GM21390 (cell line): ENCODE results near the gene RNF223.
A peak's percentile ranks its signal among the peaks of the same experiment; 100 is the strongest.
"Not testable (repeated sequence)": the region's sequence is repeated elsewhere in the genome, so short reads cannot be mapped to it uniquely, and the experiment has no call there.

Source experiments
- ATAC-seq: cut with Tn5 transposase; IDR thresholded peaks from one replicate; pipeline ENCODE4 v1.9.1; 2021; ENCODE audit not compliant: unreplicated experiment

Gene RNF223

GRCh38 chr1:1061682-1062345 is 12.3 kb downstream of the RNF223 start:
- ATAC-seq, result no peak

GRCh38 chr1:1060281-1061000 is 13.7 kb downstream of the RNF223 start:
- no peak for ATAC-seq

- peak; percentile 61 for ATAC-seq
Measured at GRCh38 chr1:1059494-1060280, 14.4 kb downstream of the RNF223 start.

GRCh38 chr1:1058921-1059493 is 15.1 kb downstream of the RNF223 start:
- peak; percentile 33 for ATAC-seq

- ATAC-seq, result no peak
Measured at GRCh38 chr1:1058088-1058905, 15.8 kb downstream of the RNF223 start.

- ATAC-seq, result not testable (repeated sequence)
Measured at GRCh38 chr1:1057769-1058087, 16.4 kb downstream of the RNF223 start.

- no peak for ATAC-seq
Measured at GRCh38 chr1:1055841-1056736, 18.0 kb downstream of the RNF223 start.

GRCh38 chr1:1054971-1055370 is 19.1 kb downstream of the RNF223 start:
- ATAC-seq, result no peak

GRCh38 chr1:1054099-1054700 is 19.9 kb downstream of the RNF223 start:
- no peak for ATAC-seq

- no peak for ATAC-seq
Measured at GRCh38 chr1:1053682-1054081, 20.4 kb downstream of the RNF223 start.

- no peak for ATAC-seq
Measured at GRCh38 chr1:1053022-1053421, 21.1 kb downstream of the RNF223 start.

GRCh38 chr1:1052003-1052840 is 21.9 kb downstream of the RNF223 start:
- ATAC-seq, result no peak

- no peak for ATAC-seq
Measured at GRCh38 chr1:1051127-1051810, 22.8 kb downstream of the RNF223 start.

- no peak for ATAC-seq
Measured at GRCh38 chr1:1050577-1051052, 23.5 kb downstream of the RNF223 start.

- no peak for ATAC-seq
Measured at GRCh38 chr1:1049318-1050165, 24.6 kb downstream of the RNF223 start.

- ATAC-seq, result no peak
Measured at GRCh38 chr1:1048765-1049164, 25.3 kb downstream of the RNF223 start.

GRCh38 chr1:1047963-1048362 is 26.1 kb downstream of the RNF223 start:
- no peak for ATAC-seq
